Neural crest cell (in vitro differentiated cells): ENCODE results near the gene DAPK3. TPM values are rescaled to one million over a fixed set of nuclear protein-coding genes. Genes with fewer than 3 reads are reported as not detected.

Experiments used
- DNase-seq: peaks from one replicate; pipeline ENCODE4 v3.0.0; 2021; ENCODE audit warnings: low read depth, mixed read lengths, low spot score
- H3K27ac Mint-ChIP-seq: one replicate; pipeline ENCODE4 v1.8.0; 2021; ENCODE audit warnings: mild to moderate bottlenecking, mixed read lengths; ENCODE audit not compliant: unreplicated experiment
- H3K27me3 Mint-ChIP-seq: 2 replicates; pipeline ENCODE4 v1.8.0; 2021; ENCODE audit warnings: low read depth, mild to moderate bottlenecking, mixed read lengths
- H3K36me3 Mint-ChIP-seq: 2 replicates; pipeline ENCODE4 v1.8.0; 2021; ENCODE audit warnings: low read depth, mild to moderate bottlenecking, mixed read lengths
- H3K4me1 Mint-ChIP-seq: 2 replicates; pipeline ENCODE4 v1.8.0; 2021; ENCODE audit warnings: mixed read lengths
- H3K4me3 Mint-ChIP-seq: one replicate; pipeline ENCODE4 v1.8.0; 2021; ENCODE audit warnings: mild to moderate bottlenecking, mixed read lengths
- H3K9me3 Mint-ChIP-seq: 2 replicates; pipeline ENCODE4 v1.8.0; 2021; ENCODE audit warnings: mixed read lengths
- total RNA-seq: library from RNA; stranded (reverse); gene quantifications from 2 replicates; pipeline ENCODE4 v1.2.1, GENCODE V29; 2021
- TF ChIP-seq, protein P1 (sequence below): fragments of 200-600 bp; sonication (generic); conservative IDR thresholded peaks from 2 replicates; pipeline ENCODE4 v1.5.0; 2021; ENCODE audit warnings: antibody characterized with exemption, mild to moderate bottlenecking

The DAPK3 gene
- total RNA-seq, 1 donor from 2014 or later = 63.1 TPM

DNA sequence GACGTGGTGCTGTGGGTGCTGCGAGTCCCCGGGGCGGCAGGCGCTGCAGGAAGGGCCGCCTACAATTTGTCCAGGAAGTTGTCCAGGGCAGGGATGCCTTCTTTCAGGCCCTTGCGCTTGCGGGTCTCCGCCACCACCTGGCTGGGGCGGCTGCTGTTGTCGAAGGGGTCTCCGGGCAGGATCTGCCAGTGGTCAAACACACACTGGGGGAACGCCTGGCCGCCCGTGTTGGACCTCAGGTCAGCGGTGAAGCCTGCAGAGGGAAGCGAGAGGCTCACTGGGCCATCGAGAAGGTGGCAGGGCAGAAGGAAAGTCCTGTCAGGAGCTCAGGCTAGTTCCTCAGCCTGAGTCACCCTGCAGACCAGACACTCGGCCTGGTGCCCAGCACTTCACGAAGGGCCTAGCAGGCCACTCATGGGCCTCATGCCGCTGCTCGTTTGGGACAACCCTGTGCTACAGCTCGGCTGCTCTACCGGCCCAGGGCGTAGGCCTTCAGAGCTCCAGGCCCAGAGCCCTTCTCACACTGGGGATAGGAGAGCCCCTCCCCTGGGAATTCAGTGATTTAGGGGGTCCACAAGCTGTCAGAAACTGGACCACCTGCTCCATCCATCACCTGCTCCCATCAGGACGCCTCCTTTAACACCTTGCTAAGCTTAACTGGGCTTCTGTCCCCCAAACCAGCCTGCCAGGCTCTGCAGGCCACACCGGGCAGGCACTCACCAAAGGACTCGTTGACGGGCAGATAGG, 5.8 kb upstream of the DAPK3 start:
- H3K9me3 Mint-ChIP-seq = no peaks in the 10 kb centered on the region
- no peak for DNase-seq
- no peaks in the 10 kb centered on the region for H3K27me3 Mint-ChIP-seq
- no peak overlapping the region for H3K27ac Mint-ChIP-seq
- peaks cover 13% of the 10 kb centered on the region for H3K36me3 Mint-ChIP-seq
- no peaks in the 10 kb centered on the region for H3K4me1 Mint-ChIP-seq
- no peak overlapping the region for H3K4me3 Mint-ChIP-seq
- TF ChIP-seq, protein P1, sequence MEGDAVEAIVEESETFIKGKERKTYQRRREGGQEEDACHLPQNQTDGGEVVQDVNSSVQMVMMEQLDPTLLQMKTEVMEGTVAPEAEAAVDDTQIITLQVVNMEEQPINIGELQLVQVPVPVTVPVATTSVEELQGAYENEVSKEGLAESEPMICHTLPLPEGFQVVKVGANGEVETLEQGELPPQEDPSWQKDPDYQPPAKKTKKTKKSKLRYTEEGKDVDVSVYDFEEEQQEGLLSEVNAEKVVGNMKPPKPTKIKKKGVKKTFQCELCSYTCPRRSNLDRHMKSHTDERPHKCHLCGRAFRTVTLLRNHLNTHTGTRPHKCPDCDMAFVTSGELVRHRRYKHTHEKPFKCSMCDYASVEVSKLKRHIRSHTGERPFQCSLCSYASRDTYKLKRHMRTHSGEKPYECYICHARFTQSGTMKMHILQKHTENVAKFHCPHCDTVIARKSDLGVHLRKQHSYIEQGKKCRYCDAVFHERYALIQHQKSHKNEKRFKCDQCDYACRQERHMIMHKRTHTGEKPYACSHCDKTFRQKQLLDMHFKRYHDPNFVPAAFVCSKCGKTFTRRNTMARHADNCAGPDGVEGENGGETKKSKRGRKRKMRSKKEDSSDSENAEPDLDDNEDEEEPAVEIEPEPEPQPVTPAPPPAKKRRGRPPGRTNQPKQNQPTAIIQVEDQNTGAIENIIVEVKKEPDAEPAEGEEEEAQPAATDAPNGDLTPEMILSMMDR = no peak

DNA sequence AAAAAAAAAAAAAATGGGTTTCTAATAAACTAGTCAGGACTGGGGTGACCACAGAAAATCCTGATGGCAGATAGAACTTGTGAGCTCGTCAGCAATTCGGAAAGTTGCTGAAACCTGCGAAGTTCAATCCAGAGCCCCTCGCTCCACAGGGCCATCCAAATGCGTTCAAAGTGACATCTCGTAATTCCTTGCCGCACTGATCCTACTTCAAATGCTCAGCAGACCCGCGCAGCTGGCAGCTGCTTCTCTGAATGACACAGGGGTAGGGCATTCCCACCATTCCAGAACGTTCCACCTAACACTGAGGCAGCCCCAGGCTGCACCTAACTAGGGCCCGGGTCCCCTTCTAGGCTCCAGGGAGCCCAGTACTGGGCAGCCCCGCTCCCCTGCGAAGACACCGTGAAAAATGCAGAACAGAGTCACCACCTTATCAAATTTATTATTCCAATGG, 4.8 kb upstream of the DAPK3 start:
- peaks cover 15% of the 10 kb centered on the region for H3K36me3 Mint-ChIP-seq
- TF ChIP-seq, protein P1 = no peak
- DNase-seq = no peak
- peak overlapping the region; percentile 59 for H3K4me3 Mint-ChIP-seq
- H3K4me1 Mint-ChIP-seq = peaks cover 5% of the 10 kb centered on the region
- no peaks in the 10 kb centered on the region for H3K9me3 Mint-ChIP-seq
- peaks cover 5% of the 10 kb centered on the region for H3K27me3 Mint-ChIP-seq
- H3K27ac Mint-ChIP-seq = peak overlapping the region; percentile 71

DNA sequence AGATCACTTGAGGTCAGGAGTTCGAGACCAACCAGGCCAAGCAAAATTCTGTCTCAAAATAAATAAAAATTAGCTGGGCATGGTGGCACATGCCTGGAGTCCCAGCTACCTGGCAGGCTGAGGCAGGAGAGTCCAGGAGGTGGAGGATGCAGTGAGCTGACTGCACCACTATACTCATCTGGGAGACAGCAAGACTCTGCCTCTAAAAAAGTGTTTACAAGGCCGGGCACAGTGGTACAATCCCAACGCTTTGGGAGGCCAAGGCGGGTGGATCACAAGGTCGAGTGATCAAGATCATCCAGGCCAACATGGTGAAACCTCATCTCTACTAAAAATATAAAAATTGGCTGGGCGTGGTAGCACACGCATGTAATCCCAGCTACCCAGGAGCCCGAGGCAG, 4.2 kb upstream of the DAPK3 start:
- Mint-ChIP-seq H3K4me1 (peaks cover 10% of the 10 kb centered on the region), H3K4me3 (peak overlapping the region; percentile 23), H3K27ac (no peak overlapping the region), H3K9me3 (no peaks in the 10 kb centered on the region), H3K27me3 (peaks cover 8% of the 10 kb centered on the region), H3K36me3 (peaks cover 15% of the 10 kb centered on the region)
- TF ChIP-seq, protein P1 = no peak
- no peak for DNase-seq

DNA sequence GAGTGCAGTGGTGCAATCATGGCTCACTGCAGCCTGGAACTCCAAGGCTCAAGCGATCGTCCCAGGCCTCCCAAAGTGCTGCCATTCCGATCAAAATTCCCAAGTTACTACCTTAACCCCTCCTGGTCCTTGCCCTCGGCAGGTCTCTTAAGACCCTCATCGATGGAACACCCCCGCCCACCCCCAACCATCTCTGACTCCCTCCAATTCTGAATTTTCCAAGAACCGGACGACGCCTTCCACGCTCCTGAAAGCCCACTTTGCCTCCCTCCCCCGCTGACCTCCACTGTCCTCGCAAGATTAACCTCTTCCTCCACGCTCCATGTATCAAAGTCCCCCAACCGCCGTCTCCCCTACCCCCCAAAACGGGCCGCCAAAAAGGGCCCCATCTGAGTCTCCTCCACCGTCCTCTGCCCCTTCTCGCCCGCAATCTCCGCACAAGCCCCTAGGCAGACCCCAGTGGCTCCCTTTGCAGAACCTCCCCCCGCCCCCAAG, 539 bp downstream of the DAPK3 start:
- Mint-ChIP-seq H3K36me3 (peaks cover 8% of the 10 kb centered on the region), H3K4me3 (peak overlapping the region; percentile 96), H3K9me3 (no peaks in the 10 kb centered on the region), H3K4me1 (peaks cover 30% of the 10 kb centered on the region), H3K27ac (peak overlapping the region; percentile 44), H3K27me3 (peaks cover 14% of the 10 kb centered on the region)
- TF ChIP-seq, protein P1 = no peak
- DNase-seq = no peak

DNA sequence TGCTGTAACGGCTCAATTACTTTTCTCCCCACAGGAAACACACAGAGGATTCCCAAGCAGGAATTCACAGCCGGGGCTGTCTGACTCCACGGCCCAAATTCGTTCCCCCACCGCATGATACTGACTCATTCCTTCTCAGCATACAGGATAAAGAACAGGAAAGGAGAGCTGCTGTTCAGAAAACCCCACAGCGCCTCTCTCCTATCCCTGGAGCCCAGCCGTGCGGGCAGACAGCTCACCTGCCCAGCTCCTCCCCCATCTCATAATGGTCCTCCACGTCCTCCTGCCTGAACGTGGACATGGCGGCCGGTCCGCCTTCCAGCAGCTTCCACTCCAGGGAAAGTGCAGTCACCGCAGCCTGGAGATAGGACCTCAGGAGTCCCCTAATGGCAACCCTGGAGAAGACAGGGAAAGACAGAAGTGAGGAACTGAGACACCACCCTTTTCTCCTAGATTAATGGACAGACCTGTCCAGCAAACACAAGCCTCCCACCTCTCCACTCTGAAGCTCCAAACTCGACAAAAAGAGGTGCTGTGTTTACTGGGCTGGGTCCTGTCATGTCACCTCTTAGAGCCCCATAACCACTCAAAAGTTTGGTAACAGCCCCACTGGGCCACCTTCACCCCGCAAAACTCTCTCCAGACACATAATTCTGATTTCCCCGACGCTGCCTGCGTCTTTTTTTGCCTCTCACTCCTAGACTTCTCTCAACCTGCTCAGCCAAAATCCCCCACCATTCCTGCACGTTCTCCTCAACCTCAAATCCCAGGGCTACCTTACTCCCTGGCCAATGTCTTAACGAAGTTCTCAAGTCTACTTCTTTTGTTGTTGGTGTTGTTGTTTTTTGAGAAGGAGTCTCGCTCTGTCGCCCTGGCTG, 1.2 kb downstream of the DAPK3 start:
- DNase-seq = no peak
- H3K9me3 Mint-ChIP-seq = no peaks in the 10 kb centered on the region
- H3K27ac Mint-ChIP-seq = peak overlapping the region; percentile 44
- peaks cover 14% of the 10 kb centered on the region for H3K27me3 Mint-ChIP-seq
- TF ChIP-seq, protein P1 = peak; percentile 31
- peaks cover 8% of the 10 kb centered on the region for H3K36me3 Mint-ChIP-seq
- peaks cover 30% of the 10 kb centered on the region for H3K4me1 Mint-ChIP-seq
- H3K4me3 Mint-ChIP-seq = peak overlapping the region; percentile 96
